Occipital lobe (tissue), 2 donors: ENCODE measurements around the gene PRKD2. TPM values are rescaled to one million over a fixed set of nuclear protein-coding genes. Genes with fewer than 3 reads are reported as not detected.
A peak's percentile ranks its signal among the peaks of the same experiment; 100 is the strongest.

ENCODE experiments used
- DNase-seq: peaks from one replicate; lab custom pipeline; 2025; lab: John Stamatoyannopoulos, UW
- total RNA-seq: library from RNA; depleted of rRNA; stranded (reverse); fragments of >200 nt; gene quantifications from one replicate; pipeline ENCODE4 v1.2.3, GENCODE V29; 2014

The PRKD2 gene
- total RNA-seq, 1 donor from 2014 or later, result 4.7 TPM

DNA sequence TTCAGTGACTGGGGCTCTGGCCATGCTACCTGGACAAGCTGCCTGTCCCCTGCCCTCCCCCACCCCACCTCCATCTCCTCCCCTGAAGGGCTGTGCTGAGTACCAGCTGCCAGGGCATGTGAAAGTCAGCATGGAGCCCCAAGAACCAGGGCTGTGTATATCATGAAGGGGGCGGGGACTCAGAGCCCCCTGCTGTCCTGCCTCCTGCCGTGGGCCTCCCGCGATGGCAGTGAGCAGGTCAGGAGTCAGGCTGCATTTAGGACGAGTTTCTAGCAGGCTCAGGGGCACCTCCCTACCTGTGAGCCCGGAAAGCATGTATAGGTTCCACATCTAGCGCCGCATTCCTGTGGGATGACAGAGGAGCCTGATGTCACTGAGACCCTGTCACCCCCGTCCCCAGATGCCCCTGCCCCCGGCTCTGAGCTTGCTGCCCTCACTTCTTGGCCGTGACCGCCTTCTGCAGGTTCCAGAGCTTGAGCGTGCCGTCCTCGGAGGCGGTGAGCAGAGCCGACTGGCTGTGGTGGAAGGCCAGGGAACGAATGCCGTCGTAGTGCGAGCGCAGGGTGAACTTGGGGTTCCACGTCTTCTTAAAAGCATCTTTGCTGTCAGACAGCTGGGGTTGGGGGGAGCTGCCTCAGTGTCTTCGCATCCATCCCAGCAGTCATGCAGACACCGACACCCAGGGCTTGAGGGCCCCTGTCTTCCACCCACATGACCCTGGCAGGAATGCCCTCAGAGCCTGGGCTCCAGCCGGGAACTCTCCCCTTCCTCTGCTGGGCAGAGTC is 8.3 kb upstream of the PRKD2 start:
- DNase-seq, result no peak

DNA sequence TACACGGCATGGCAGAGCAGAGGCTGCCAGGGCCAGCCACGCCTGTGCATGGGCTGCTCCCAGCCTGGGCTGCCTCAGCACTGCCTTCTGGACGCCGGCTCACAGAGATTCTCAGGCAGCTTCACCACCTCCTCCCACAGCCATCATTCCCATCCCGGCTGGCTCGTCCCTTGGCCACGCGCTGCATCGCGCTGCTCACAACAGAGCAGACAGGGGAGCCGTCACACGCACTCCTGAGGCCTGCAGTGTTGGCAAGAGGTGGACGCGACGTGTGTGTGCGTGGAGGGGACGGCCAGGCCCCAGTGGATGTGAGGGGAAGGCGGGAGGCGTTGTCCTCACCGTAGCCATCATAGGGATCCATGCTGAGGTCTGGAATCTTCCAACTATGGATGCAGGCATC is 7.6 kb upstream of the PRKD2 start:
- DNase-seq, result peak; percentile 71

DNA sequence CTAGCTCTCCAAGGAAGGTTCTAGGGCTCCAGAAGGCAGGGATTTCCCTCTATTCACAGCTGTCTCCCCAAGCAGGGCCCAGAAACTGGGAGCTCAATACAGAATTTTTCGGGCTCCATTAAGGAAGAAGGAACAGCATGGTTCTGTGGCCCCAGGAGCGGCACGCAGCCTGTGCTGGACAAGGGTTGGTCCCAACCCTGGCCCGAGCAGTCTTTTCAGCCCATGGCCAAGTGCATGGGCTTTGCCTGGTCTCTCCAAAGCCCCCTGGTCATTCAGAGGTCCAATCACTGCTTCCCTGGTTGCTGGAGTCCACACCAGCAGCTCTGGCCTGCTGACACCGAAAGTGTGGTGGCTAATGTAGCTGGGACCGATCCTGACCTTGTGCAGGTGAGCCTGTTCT is 6.6 kb upstream of the PRKD2 start:
- no peak for DNase-seq

- no peak for DNase-seq
These were observed 6.1 kb upstream of the PRKD2 start for GRCh38 chr19:46723023-46723461.

DNA sequence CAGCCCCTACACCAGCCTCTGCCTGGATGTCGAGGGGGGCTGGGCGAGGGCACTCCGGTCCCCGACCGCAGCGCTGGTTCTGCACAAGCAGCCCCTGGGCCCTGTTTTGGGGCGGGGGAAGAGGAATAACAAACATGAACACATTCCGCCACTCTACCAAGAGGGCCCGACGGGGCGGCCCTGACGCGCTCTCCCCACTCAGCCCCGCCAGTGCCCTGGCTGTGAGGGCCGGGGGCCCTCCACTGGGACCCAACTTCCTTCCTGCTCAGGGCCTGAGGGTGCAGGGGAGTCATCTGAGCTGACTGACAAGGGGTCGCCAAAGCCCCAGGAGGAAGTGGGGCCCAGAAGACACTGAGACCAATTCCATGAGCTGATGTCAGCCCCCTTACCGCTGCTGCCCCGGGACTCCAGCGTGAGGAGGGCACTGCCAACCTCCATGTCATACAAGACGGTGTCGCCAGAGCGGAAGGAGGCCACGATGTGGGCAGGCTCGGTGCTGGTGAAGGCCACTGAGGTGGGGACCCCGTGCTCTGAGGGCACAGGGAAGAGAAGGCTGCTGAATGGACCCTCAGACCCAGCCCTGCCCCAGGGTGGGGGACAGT is 5.6 kb upstream of the PRKD2 start:
- DNase-seq, result no peak

GRCh38 chr19:46722004-46722380 is 5.1 kb upstream of the PRKD2 start:
- DNase-seq, result no peak

- DNase-seq, result no peak
These were observed 4.5 kb upstream of the PRKD2 start for GRCh38 chr19:46721269-46722003.

GRCh38 chr19:46720503-46721239 is 3.8 kb upstream of the PRKD2 start:
- DNase-seq, result no peak

GRCh38 chr19:46719629-46720502 is 3.0 kb upstream of the PRKD2 start:
- DNase-seq, result no peak

GRCh38 chr19:46718934-46719622 is 2.2 kb upstream of the PRKD2 start:
- DNase-seq, result no peak

- DNase-seq, result no peak
These were observed 1.4 kb upstream of the PRKD2 start for GRCh38 chr19:46718157-46718933.

- DNase-seq, result no peak
These were observed 816 bp upstream of the PRKD2 start for GRCh38 chr19:46717716-46718143.

DNA sequence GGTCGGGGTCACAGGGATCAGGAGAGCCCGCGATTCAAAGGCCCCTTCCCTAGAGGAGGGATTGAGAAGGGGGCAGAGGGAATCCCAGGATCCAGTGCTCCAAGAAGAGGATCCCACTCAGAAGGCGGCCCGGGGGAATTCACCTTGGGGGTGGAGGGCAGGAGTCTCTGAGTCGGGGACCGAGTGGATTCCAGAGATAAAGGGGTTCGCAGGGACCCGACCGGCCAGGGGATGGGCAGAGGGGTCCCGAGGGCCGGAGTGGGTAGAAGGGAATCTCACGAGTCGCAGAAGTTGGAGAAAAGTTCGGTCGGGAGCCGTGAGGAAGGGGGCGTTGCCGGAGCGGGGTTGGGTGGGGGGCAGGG is 261 bp downstream of the PRKD2 start:
- no peak for DNase-seq

GRCh38 chr19:46715975-46716671 is 791 bp downstream of the PRKD2 start:
- no peak for DNase-seq

DNA sequence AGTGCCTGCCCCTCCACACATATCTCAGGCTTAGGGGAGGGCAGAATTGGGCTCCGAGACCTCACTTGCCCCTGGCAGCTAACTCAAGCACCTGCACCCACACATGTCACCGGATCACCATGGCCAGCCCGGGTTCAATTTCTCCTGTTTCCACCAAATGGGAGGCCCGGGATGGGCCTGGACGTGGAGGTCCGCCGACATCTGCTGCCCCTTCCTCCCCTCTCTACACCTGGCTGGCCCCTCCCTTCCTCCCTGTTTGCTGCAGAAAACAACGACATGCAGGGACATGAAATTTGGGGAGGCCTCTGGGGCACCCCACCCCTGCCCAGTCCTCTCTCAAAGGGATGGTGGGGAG is 1.3 kb downstream of the PRKD2 start:
- no peak for DNase-seq

GRCh38 chr19:46714444-46715106 is 2.3 kb downstream of the PRKD2 start:
- DNase-seq, result no peak

DNA sequence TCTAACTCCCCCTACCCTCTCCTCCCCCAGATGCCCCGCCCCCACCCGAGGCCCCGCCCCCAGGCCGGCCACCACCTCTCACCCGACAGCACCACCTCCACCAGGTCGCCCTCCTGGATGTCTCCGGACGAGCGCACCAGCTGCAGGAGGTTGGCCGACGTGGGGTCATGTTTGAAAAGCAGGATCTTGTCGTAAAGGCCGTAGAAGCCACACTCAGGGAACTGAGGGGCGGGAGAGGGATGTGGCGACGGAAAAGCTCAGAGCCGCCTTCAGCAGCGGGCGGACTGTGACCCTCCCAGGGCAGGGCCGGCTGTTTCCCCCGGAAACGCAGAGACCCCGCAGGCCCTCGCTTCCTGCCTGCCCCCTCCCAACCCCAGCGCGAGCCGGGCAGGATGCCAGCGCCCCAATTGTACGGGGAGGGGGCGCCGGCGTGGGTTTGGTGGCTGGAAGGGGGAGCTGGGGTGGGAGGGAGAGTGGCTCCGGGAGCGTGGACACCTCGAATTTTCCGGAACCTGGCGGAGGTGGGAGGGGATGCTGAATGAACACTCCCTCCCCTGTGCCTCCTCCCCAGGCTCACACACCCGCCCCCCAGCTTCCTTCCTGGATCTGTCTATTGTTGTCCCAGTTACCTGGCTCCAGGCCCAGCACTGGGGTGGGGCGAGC is 3.0 kb downstream of the PRKD2 start:
- DNase-seq, result peak; percentile 55
